Sigmoid colon (tissue), 4 donors: ENCODE data around the gene TRIM62.

Source experiments
- EP300 ChIP-seq, 4 donors: sonication (generic); formaldehyde crosslinking; IDR thresholded peaks; one replicate each; pipeline ENCODE4 v1.6.1; 2017; ENCODE audit warnings: antibody characterized with exemption in 4 of 4
- POLR2A ChIP-seq, 2 donors: fragments of 450-650 bp; IDR thresholded peaks; one replicate each; pipeline ENCODE4 v1.6.1; 2016; ENCODE audit warnings: antibody characterized with exemption in 2 of 2, mild to moderate bottlenecking in 2 of 2, moderate library complexity in 2 of 2
- POLR2AphosphoS5 ChIP-seq, 4 donors: sonication (generic); formaldehyde crosslinking; IDR thresholded peaks; one replicate each; pipeline ENCODE4 v1.6.1; 2017; ENCODE audit warnings: antibody characterized with exemption in 4 of 4
- TF ChIP-seq, protein P1 (sequence below), 4 experiments: fragments of 450-650 bp in 3 of 4; fragments of 200-600 bp in 1 of 4; IDR thresholded peaks; one replicate each; pipeline ENCODE4 v1.5.1; 2016 to 2019; ENCODE audit warnings: antibody characterized with exemption in 4 of 4, mild to moderate bottlenecking in 3 of 4, moderate library complexity in 2 of 4

DNA sequence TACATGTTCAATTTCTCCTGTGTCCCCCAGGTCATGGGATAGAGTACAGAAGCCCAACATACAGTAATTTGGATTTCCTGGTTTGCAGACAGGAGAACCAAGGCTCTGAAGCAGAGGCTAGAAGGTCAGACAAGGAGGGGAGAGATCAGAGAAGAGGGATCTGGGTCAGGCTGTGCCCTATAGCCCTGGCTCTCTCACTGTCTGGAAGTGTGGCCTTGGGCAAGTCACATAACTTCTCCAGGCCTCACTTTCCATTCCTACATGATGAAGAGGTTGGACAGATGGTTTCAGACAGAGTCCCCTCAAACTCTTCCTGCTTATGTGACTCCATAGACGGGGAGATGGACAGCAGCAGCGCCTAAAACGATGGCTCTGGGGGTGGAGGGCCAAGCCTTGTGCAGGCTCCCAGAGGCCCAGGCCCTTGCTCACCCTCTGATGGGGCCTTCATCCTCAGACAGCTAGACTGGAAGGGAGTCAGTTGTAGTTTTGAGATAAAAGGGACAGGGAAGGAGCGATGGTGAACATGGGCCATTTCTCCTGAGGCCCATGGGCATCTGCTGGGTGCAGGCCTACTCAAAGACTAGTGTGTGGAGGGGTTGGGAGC lies 2.9 kb downstream of the TRIM62 start:
- TF ChIP-seq, protein P1, sequence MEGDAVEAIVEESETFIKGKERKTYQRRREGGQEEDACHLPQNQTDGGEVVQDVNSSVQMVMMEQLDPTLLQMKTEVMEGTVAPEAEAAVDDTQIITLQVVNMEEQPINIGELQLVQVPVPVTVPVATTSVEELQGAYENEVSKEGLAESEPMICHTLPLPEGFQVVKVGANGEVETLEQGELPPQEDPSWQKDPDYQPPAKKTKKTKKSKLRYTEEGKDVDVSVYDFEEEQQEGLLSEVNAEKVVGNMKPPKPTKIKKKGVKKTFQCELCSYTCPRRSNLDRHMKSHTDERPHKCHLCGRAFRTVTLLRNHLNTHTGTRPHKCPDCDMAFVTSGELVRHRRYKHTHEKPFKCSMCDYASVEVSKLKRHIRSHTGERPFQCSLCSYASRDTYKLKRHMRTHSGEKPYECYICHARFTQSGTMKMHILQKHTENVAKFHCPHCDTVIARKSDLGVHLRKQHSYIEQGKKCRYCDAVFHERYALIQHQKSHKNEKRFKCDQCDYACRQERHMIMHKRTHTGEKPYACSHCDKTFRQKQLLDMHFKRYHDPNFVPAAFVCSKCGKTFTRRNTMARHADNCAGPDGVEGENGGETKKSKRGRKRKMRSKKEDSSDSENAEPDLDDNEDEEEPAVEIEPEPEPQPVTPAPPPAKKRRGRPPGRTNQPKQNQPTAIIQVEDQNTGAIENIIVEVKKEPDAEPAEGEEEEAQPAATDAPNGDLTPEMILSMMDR (IDR thresholded peaks at IDR 0.05) = no peak
- TF ChIP-seq POLR2A (IDR thresholded peaks at IDR 0.05) (no peak), POLR2AphosphoS5 (IDR thresholded peaks at IDR 0.05) (no peak), EP300 (IDR thresholded peaks at IDR 0.05) (no peak)
